ENCODE results near the gene MS4A5. TPM values are rescaled to one million over a fixed set of nuclear protein-coding genes. Genes with fewer than 3 reads are reported as not detected.

Gene MS4A5
- total and polyA plus RNA-seq, 2 of the 13 experiments (the other 11 are each of a cell fraction or from before 2014, with no cell fraction given) = not detected

DNA sequence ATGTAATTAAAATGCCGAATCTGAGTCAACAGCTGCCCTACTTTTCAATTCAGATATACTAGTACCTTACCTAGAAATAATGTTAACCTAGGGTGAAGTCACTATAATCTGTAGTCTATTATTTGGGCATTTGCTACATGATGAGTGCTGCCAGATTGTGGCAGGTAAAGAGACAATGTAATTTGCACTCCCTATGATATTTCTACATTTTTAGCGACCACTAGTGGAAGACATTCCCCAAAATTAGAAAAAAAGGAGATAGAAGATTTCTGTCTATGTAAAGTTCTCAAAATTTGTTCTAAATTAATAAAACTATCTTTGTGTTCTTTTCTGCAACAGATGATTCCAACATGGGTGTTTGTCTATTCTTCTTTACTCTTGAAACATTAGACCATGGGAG is 40.4 kb downstream of the MS4A5 start:
- H3K27me3 ChIP-seq (ENCODE audit: control insufficient read depth in 1 of 2, insufficient read depth in 2 of 2, low read length in 2 of 2) = no peaks in the 10 kb centered on the region; a peak in 1 of 5 replicates
- no peak overlapping the region for H3K27ac ChIP-seq (ENCODE audit: extremely low read length, insufficient read depth, low read length)
- CTCF ChIA-PET (ENCODE audit: low intra/inter-chr PET ratio, low total read pairs) = no interaction called here
- 0% methylated on average over 2 of the region's 2 CpGs for WGBS (ENCODE audit: low lambda C conversion rate)
- H3K36me3 ChIP-seq (replicated peaks in 1 of 2; ENCODE audit: control insufficient read depth in 1 of 2, insufficient read depth in 2 of 2, low read length in 2 of 2) = no peaks in the 10 kb centered on the region
- ATAC-seq (no peak), FAIRE-seq (no peak), DNase-seq (ENCODE audit: low spot score) (no peak)
- BruUV-seq (replicated peaks) = no TSS peak
- H3K4me1 ChIP-seq (ENCODE audit: insufficient read depth, low read length) = no peaks in the 10 kb centered on the region
- no peak overlapping the region for H3K4me2 ChIP-seq (ENCODE audit: low read depth, low read length)
- no peaks in the 10 kb centered on the region for H3K79me2 ChIP-seq (ENCODE audit: insufficient read depth, low read length)
- no peak overlapping the region for H3K9ac ChIP-seq (ENCODE audit: insufficient read depth, low read depth, low read length)
- intact Hi-C loops (cut with micrococcal nuclease; ENCODE audit: unreplicated experiment) = no loop called here
- TF ChIP-seq, protein P1, sequence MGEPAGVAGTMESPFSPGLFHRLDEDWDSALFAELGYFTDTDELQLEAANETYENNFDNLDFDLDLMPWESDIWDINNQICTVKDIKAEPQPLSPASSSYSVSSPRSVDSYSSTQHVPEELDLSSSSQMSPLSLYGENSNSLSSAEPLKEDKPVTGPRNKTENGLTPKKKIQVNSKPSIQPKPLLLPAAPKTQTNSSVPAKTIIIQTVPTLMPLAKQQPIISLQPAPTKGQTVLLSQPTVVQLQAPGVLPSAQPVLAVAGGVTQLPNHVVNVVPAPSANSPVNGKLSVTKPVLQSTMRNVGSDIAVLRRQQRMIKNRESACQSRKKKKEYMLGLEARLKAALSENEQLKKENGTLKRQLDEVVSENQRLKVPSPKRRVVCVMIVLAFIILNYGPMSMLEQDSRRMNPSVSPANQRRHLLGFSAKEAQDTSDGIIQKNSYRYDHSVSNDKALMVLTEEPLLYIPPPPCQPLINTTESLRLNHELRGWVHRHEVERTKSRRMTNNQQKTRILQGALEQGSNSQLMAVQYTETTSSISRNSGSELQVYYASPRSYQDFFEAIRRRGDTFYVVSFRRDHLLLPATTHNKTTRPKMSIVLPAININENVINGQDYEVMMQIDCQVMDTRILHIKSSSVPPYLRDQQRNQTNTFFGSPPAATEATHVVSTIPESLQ (CRISPR knock-in tag; conservative IDR thresholded peaks at IDR 0.05) = no peak
- no peak for TF ChIP-seq PHF21A (CRISPR knock-in tag; IDR thresholded peaks at IDR 0.05)
- TF ChIP-seq, protein P2, sequence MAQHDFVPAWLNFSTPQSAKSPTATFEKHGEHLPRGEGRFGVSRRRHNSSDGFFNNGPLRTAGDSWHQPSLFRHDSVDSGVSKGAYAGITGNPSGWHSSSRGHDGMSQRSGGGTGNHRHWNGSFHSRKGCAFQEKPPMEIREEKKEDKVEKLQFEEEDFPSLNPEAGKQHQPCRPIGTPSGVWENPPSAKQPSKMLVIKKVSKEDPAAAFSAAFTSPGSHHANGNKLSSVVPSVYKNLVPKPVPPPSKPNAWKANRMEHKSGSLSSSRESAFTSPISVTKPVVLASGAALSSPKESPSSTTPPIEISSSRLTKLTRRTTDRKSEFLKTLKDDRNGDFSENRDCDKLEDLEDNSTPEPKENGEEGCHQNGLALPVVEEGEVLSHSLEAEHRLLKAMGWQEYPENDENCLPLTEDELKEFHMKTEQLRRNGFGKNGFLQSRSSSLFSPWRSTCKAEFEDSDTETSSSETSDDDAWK (CRISPR knock-in tag; IDR thresholded peaks at IDR 0.05) = no peak
- H3K4me3 ChIP-seq (replicated peaks in 1 of 3; ENCODE audit: insufficient read depth in 1 of 3, low read depth in 2 of 3, low read length in 3 of 3) = no peak overlapping the region
- H4K20me1 ChIP-seq (ENCODE audit: insufficient read depth, low read length) = no peaks in the 10 kb centered on the region
- in situ Hi-C loops (cut with HindIII; ENCODE audit: extremely low pct_ligation_motif_present, low pct_unique_long_range_greater_than_20kb) = no loop called here
- POLR2A ChIA-PET = no interaction called here
- H3K9me3 ChIP-seq (ENCODE audit: low read length) = no peaks in the 10 kb centered on the region
- no peak overlapping the region for H2AFZ ChIP-seq (ENCODE audit: low read length)

DNA sequence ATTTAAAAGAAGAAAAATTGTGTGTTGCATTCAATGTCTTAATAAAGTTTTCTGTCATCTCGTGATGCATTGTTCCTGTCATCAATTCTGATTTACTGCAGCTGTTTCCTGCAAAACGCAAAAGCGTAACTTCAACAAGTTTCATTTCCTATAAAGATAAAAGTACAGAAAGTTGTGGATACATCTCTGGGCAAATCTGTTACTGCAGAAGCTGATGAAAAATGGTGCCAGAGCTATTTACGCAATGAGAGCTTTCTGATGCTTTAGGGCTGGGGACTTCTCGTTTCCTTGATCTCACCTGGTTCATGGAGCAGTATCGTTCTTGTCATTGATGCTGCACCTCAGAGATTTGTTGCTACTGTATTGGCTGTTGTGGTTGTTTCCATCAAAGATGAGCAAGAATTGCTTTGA is 47.7 kb downstream of the MS4A5 start:
- no peaks in the 10 kb centered on the region for H3K4me1 ChIP-seq (ENCODE audit: insufficient read depth, low read length)
- ATAC-seq (no peak), FAIRE-seq (no peak), DNase-seq (ENCODE audit: low spot score) (no peak)
- H2AFZ ChIP-seq (ENCODE audit: low read length) = no peak overlapping the region
- H3K79me2 ChIP-seq (ENCODE audit: insufficient read depth, low read length) = no peaks in the 10 kb centered on the region
- intact Hi-C loops (cut with micrococcal nuclease; ENCODE audit: unreplicated experiment) (no loop called here), in situ Hi-C loops (cut with HindIII; ENCODE audit: extremely low pct_ligation_motif_present, low pct_unique_long_range_greater_than_20kb) (loop anchor here (25.0 kb wide), 1 partner anchor 140 kb away; the partner anchor contains the start of gene MS4A6E)
- no peak overlapping the region for H3K4me2 ChIP-seq (ENCODE audit: low read depth, low read length)
- H3K9ac ChIP-seq (ENCODE audit: insufficient read depth, low read depth, low read length) = no peak overlapping the region
- WGBS (ENCODE audit: low lambda C conversion rate) = 34% methylated on average over 6 of the region's 6 CpGs
- ChIA-PET POLR2A (no interaction called here), CTCF (ENCODE audit: low intra/inter-chr PET ratio, low total read pairs) (no interaction called here)
- no peaks in the 10 kb centered on the region for H4K20me1 ChIP-seq (ENCODE audit: insufficient read depth, low read length)
- no peak overlapping the region for H3K4me3 ChIP-seq (replicated peaks in 1 of 3; ENCODE audit: insufficient read depth in 1 of 3, low read depth in 2 of 3, low read length in 3 of 3)
- no peaks in the 10 kb centered on the region for H3K27me3 ChIP-seq (ENCODE audit: control insufficient read depth in 1 of 2, insufficient read depth in 2 of 2, low read length in 2 of 2)
- no peak for TF ChIP-seq ZNF780A (CRISPR knock-in tag; IDR thresholded peaks at IDR 0.05)
- no peak for TF ChIP-seq ZFP36 (IDR thresholded peaks at IDR 0.05; ENCODE audit: borderline replicate concordance, low read depth, low read length, partially characterized antibody)
- no peak for TF ChIP-seq PTBP1 (IDR thresholded peaks at IDR 0.05; ENCODE audit: low read depth, low read length, poor library complexity, severe bottlenecking)
- no peak for TF ChIP-seq ZNF761 (CRISPR knock-in tag; conservative IDR thresholded peaks at IDR 0.05)
- no peak for TF ChIP-seq JDP2 (CRISPR knock-in tag; IDR thresholded peaks at IDR 0.05; ENCODE audit: borderline replicate concordance)
- no peak for TF ChIP-seq ZNF431 (CRISPR knock-in tag; IDR thresholded peaks at IDR 0.05; ENCODE audit: borderline replicate concordance, low read depth)
- no peak for TF ChIP-seq MAF1 (CRISPR knock-in tag; IDR thresholded peaks at IDR 0.05; ENCODE audit: borderline replicate concordance)
- no peak for TF ChIP-seq ZNF543 (CRISPR knock-in tag; IDR thresholded peaks at IDR 0.05)
- no peak for TF ChIP-seq ZNF446 (CRISPR knock-in tag; IDR thresholded peaks at IDR 0.05)
- BruUV-seq (replicated peaks) = no TSS peak
- no peak overlapping the region for H3K27ac ChIP-seq (ENCODE audit: extremely low read length, insufficient read depth, low read length)
- H3K9me3 ChIP-seq (ENCODE audit: low read length) = no peaks in the 10 kb centered on the region
- no peaks in the 10 kb centered on the region for H3K36me3 ChIP-seq (replicated peaks in 1 of 2; ENCODE audit: control insufficient read depth in 1 of 2, insufficient read depth in 2 of 2, low read length in 2 of 2)
